NCI-H2196 (cell line): ENCODE measurements around the gene STIM1.

Source experiments
- DNase-seq: peaks from one replicate; lab custom pipeline; 2025; ENCODE audit not compliant: unreplicated experiment; lab: John Stamatoyannopoulos, UW

STIM1 gene

GRCh38 chr11:3853899-3854659, 1.4 kb upstream of the STIM1 start:
- DNase-seq, result no peak

GRCh38 chr11:3854660-3854976, 846 bp upstream of the STIM1 start:
- DNase-seq, result no peak

GRCh38 chr11:3855808-3856491, 486 bp downstream of the STIM1 start:
- DNase-seq, result no peak

GRCh38 chr11:3856856-3857553, 1.5 kb downstream of the STIM1 start:
- DNase-seq, result no peak

GRCh38 chr11:3857628-3858027, 2.2 kb downstream of the STIM1 start:
- DNase-seq, result no peak

GRCh38 chr11:3859373-3859881, 4.0 kb downstream of the STIM1 start:
- no peak for DNase-seq

- DNase-seq, result no peak
These were observed 4.9 kb downstream of the STIM1 start for GRCh38 chr11:3860375-3860774.

- DNase-seq, result peak; percentile 50
These were observed 5.5 kb downstream of the STIM1 start for GRCh38 chr11:3860898-3861393.

GRCh38 chr11:3861683-3862082, 6.2 kb downstream of the STIM1 start:
- no peak for DNase-seq

- DNase-seq, result peak; percentile 27
These were observed 10.1 kb downstream of the STIM1 start for GRCh38 chr11:3865388-3866193.

- no peak for DNase-seq
These were observed 10.7 kb downstream of the STIM1 start for GRCh38 chr11:3866206-3866605.

- DNase-seq, result no peak
These were observed 11.4 kb downstream of the STIM1 start for GRCh38 chr11:3866836-3867208.

- no peak for DNase-seq
These were observed 12.0 kb downstream of the STIM1 start for GRCh38 chr11:3867209-3868091.

GRCh38 chr11:3873712-3874349, 18.4 kb downstream of the STIM1 start:
- no peak for DNase-seq

- DNase-seq, result no peak
These were observed 21.1 kb downstream of the STIM1 start for GRCh38 chr11:3876613-3877012.

- no peak for DNase-seq
These were observed 22.1 kb downstream of the STIM1 start for GRCh38 chr11:3877364-3878257.

- DNase-seq, result no peak
These were observed 22.8 kb downstream of the STIM1 start for GRCh38 chr11:3878258-3878584.

GRCh38 chr11:3879216-3879966, 23.9 kb downstream of the STIM1 start:
- DNase-seq, result no peak
